ENCODE results near the gene COLEC12.

COLEC12 gene

GRCh38 chr18:507636-508035, 7.1 kb upstream of the COLEC12 start:
- in situ Hi-C loops (cut with MboI; ENCODE audit: low pct_unique_long_range_greater_than_20kb, low sequenced_read_pairs) = no loop called here
- no peak for DNase-seq

GRCh38 chr18:506801-507200, 6.3 kb upstream of the COLEC12 start:
- DNase-seq = no peak
- in situ Hi-C loops (cut with MboI; ENCODE audit: low pct_unique_long_range_greater_than_20kb, low sequenced_read_pairs) = no loop called here

GRCh38 chr18:506264-506663, 5.8 kb upstream of the COLEC12 start:
- in situ Hi-C loops (cut with MboI; ENCODE audit: low pct_unique_long_range_greater_than_20kb, low sequenced_read_pairs) = no loop called here
- DNase-seq = no peak

- DNase-seq = no peak
- in situ Hi-C loops (cut with MboI; ENCODE audit: low pct_unique_long_range_greater_than_20kb, low sequenced_read_pairs) = no loop called here
These were observed 5.1 kb upstream of the COLEC12 start for GRCh38 chr18:505483-506122.

GRCh38 chr18:501406-501714, 859 bp upstream of the COLEC12 start:
- in situ Hi-C loops (cut with MboI; ENCODE audit: low pct_unique_long_range_greater_than_20kb, low sequenced_read_pairs) = no loop called here
- DNase-seq = no peak

GRCh38 chr18:499776-500631, 497 bp downstream of the COLEC12 start:
- no peak for DNase-seq
- in situ Hi-C loops (cut with MboI; ENCODE audit: low pct_unique_long_range_greater_than_20kb, low sequenced_read_pairs) = no loop called here

- DNase-seq = peak; percentile 9
These were observed 1.3 kb downstream of the COLEC12 start for GRCh38 chr18:498931-499775.

GRCh38 chr18:497688-498087, 2.8 kb downstream of the COLEC12 start:
- in situ Hi-C loops (cut with MboI; ENCODE audit: low pct_unique_long_range_greater_than_20kb, low sequenced_read_pairs) = no loop called here
- no peak for DNase-seq

More at GRCh38 chr18:498931-499775, 1.3 kb downstream of the COLEC12 start:
- in situ Hi-C loops (cut with MboI; ENCODE audit: low pct_unique_long_range_greater_than_20kb, low sequenced_read_pairs) = no loop called here

- in situ Hi-C loops (cut with MboI; ENCODE audit: low pct_unique_long_range_greater_than_20kb, low sequenced_read_pairs) = no loop called here
- DNase-seq = no peak
These were observed 5.0 kb downstream of the COLEC12 start for GRCh38 chr18:495452-495851.

- in situ Hi-C loops (cut with MboI; ENCODE audit: low pct_unique_long_range_greater_than_20kb, low sequenced_read_pairs) = no loop called here
These were observed 5.5 kb downstream of the COLEC12 start for GRCh38 chr18:495017-495416.

GRCh38 chr18:493986-494983, 6.2 kb downstream of the COLEC12 start:
- no peak for DNase-seq
- in situ Hi-C loops (cut with MboI; ENCODE audit: low pct_unique_long_range_greater_than_20kb, low sequenced_read_pairs) = no loop called here

More at GRCh38 chr18:495017-495416, 5.5 kb downstream of the COLEC12 start:
- no peak for DNase-seq

GRCh38 chr18:492451-492850, 8.1 kb downstream of the COLEC12 start:
- DNase-seq = no peak
- in situ Hi-C loops (cut with MboI; ENCODE audit: low pct_unique_long_range_greater_than_20kb, low sequenced_read_pairs) = no loop called here

- in situ Hi-C loops (cut with MboI; ENCODE audit: low pct_unique_long_range_greater_than_20kb, low sequenced_read_pairs) = no loop called here
- DNase-seq = no peak
These were observed 9.9 kb downstream of the COLEC12 start for GRCh38 chr18:490624-491023.

- no peak for DNase-seq
- in situ Hi-C loops (cut with MboI; ENCODE audit: low pct_unique_long_range_greater_than_20kb, low sequenced_read_pairs) = no loop called here
These were observed 10.5 kb downstream of the COLEC12 start for GRCh38 chr18:490024-490366.

GRCh38 chr18:489244-490023, 11.1 kb downstream of the COLEC12 start:
- no peak for DNase-seq
- in situ Hi-C loops (cut with MboI; ENCODE audit: low pct_unique_long_range_greater_than_20kb, low sequenced_read_pairs) = no loop called here

GRCh38 chr18:486929-487740, 13.4 kb downstream of the COLEC12 start:
- no peak for DNase-seq
- in situ Hi-C loops (cut with MboI; ENCODE audit: low pct_unique_long_range_greater_than_20kb, low sequenced_read_pairs) = no loop called here

GRCh38 chr18:484749-485464, 15.6 kb downstream of the COLEC12 start:
- no peak for DNase-seq
- in situ Hi-C loops (cut with MboI; ENCODE audit: low pct_unique_long_range_greater_than_20kb, low sequenced_read_pairs) = no loop called here

Data from KBM-7 (cell line).